ENCODE data around the gene PNPLA8. TPM values are rescaled to one million over a fixed set of nuclear protein-coding genes. Genes with fewer than 3 reads are reported as not detected.
A peak's percentile ranks its signal among the peaks of the same experiment; 100 is the strongest.
"Not testable (repeated sequence)": the region's sequence is repeated elsewhere in the genome, so short reads cannot be mapped to it uniquely, and the experiment has no call there.

The PNPLA8 gene
- polyA plus RNA-seq, 4 donors = 37.5 to 48.4 (median 44.1) TPM

DNA sequence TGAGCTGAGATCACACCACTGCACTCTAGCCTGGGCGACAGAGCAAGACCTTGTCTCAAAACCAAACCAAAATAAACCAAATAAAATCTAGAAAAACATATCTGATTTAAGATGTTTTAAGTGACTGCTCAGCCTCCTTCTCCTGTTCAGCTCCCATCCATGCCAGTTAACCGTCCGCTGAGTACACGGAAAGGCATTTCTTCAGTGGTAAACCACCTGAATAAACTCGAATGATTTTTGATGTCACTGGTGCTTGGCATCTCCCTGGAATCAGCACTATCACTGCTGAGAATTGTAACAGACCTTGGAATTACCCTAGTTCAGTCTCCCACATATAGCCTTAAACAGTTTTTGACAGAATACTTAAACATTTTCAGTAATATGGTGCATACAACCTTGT is 45.6 kb downstream of the PNPLA8 start:
- DNase-seq (ENCODE audit: low read depth in 4 of 4, low spot score in 3 of 4) = no peak

DNA sequence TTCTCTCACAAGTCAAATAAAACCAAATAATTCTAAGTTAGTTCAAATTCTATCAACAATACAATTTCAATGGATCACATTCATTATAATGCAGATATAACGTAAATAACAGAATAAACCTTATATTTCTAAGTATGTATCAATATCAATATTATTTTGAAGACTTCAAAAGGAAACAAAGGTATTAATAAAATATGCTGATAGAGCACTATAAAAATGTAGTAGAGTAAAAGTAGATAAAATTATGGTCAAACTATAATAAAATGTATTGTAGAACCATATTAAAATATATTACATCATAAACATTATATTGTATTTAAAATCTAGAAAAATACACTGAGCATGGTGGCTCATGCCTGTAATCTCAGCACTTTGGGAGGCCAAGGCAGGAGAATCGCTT is 46.2 kb downstream of the PNPLA8 start:
- no peak for DNase-seq (ENCODE audit: low read depth in 4 of 4, low spot score in 3 of 4)

DNA sequence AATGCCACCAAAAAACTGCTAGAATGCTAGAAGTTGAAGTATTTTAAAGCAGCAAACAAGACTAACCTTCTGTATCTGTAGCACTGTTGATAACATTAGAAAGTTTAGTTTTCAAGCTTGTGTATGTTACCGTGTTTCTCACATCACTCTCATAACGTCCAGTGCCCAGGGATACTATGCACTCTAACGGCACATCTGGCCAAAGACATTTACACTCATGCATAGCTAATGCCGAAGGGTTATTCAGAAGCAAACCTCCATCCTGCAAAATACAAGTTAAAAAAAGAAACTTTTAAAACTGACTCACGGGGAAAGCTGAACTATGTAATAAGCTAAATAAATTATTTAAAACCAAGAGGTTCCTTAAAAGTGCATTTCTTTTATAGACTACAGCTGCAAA is 46.8 kb downstream of the PNPLA8 start:
- no peak for DNase-seq (ENCODE audit: low read depth in 4 of 4, low spot score in 3 of 4)

DNA sequence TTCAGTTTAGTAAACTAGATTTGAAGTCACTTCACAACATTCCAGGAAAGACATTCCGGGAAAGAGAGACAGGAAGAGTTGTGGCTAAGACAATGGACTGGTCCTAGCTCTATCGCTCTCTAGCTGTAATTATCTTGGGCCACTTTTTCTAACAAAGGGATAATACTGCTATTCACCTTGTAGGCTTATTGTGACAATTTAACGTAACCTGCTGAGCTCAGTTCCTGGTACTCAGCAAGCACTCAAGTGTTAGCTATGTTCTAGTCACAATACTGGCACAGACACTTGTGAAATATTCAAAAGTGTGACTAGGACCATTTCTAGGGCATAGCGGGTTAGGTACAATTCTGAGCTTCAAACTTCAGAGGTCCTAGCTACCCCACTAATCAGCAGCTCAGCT is 57.7 kb downstream of the PNPLA8 start:
- DNase-seq (ENCODE audit: low read depth in 4 of 4, low spot score in 3 of 4) = no peak

DNA sequence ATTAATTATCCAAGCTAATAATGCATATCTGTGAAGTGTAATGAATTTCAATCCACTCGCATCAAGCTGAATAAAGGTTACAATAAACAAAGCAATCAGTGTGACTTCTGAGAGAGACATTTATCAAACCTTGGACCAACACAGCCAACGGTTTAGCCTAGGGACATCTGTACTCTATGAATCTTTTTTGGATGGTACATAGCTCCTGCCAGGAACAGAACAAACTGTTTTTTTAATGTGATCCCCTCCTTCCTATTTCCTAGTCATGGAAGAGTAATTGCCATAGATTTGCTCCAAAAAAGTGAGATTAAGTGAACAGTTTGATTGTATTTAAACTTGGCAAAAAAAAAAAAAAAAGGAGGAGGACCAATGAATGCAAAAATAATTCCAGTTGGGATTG is 58.5 kb downstream of the PNPLA8 start:
- no peak for DNase-seq (ENCODE audit: low read depth in 4 of 4, low spot score in 3 of 4)

DNA sequence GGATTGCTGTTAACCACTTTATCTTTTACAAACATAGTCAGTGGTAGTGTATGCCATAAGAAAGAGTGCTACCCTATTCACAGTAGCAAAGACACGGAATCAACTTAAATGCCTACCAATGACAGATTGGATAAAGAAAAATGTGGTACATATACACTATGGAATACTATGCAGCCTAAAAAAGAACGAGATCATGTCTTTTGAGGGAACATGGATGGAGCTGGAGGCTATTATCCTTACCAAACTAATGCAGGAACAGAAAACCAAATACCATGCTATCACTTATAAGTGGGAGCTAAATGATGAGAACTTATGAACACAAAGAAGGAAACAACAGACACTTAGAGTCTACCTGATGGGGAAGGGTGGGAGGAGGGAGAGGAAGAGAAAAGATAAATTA is 59.6 kb downstream of the PNPLA8 start:
- not testable (repeated sequence) for DNase-seq (ENCODE audit: low read depth in 4 of 4, low spot score in 3 of 4)

DNA sequence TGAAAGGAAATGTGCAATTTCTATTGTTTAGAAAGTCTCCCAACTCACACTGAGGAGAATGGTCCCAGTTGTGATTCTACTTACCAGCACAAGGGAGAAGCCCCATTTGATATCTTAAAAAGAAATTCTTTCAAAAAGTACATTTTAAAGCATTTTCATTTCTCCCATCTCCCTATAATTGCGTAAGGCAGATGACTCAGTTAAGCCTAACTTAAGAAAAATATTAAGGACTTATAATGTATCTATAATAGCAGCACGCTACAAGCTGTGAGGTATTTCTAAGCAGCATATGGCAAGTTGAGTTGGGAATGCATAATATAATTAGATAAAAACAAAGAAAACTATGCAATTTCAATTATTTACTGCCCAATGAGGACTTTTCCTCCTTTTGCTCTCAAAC is 61.2 kb downstream of the PNPLA8 start:
- no peak for DNase-seq (ENCODE audit: low read depth in 4 of 4, low spot score in 3 of 4)

DNA sequence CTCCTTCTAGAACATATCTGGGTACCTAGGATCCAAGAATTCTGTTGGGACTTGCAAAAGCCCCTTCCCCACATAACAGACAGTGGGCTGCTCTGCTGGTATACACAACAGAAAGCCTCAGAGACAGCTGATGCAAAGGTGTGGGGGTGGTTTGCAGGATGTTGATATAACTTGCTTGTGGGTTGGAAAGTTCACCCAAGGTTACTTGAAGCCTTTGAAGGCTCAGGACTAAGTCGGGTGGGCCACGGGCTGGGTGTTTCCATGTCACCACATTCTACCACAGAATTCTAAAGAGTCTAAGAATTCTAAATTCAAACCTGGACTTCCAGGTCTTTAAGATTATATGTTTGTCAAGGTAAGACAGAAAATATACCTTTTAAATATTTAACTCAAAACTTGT is 62.3 kb downstream of the PNPLA8 start:
- DNase-seq (ENCODE audit: low read depth in 4 of 4, low spot score in 3 of 4) = no peak

DNA sequence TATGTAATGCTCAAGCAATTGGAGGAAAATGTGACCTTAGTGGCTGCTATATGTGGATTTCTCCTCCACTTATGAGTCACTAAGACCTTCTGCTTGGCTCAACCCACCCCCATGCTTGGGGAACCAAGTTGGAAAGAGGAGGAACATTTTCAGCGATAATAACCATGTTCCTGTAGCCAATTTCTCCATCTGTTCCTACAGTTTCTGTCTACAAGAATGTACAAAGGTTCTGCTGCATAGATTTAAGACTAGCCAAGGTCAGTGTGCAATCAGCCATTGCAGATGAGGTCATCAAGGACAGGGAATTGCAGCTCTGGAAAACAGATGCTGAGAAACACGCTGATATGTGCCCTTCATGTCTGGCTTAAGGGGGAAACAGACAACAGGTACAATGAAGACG is 64.1 kb downstream of the PNPLA8 start:
- DNase-seq (ENCODE audit: low read depth in 4 of 4, low spot score in 3 of 4) = no peak

DNA sequence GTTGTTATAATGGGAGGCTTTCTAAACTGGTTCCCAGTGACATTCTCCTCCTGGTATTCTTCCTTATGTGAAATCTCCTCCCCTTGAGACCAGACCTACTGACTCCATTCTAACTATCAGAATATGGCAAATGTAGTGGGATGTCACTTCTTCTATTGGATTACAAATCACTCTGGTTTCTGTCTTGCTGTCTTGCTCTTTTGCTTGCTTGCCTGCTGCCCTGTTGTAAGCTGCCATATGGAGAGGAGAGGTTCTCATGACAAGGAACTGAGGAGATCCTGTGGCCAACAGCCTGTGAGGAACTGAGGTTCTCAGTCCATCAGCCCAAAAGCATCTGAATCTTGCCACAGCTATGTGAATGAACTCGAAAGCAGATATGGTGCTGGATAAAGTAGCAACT is 65.0 kb downstream of the PNPLA8 start:
- DNase-seq (ENCODE audit: low read depth in 4 of 4, low spot score in 3 of 4) = no peak

DNA sequence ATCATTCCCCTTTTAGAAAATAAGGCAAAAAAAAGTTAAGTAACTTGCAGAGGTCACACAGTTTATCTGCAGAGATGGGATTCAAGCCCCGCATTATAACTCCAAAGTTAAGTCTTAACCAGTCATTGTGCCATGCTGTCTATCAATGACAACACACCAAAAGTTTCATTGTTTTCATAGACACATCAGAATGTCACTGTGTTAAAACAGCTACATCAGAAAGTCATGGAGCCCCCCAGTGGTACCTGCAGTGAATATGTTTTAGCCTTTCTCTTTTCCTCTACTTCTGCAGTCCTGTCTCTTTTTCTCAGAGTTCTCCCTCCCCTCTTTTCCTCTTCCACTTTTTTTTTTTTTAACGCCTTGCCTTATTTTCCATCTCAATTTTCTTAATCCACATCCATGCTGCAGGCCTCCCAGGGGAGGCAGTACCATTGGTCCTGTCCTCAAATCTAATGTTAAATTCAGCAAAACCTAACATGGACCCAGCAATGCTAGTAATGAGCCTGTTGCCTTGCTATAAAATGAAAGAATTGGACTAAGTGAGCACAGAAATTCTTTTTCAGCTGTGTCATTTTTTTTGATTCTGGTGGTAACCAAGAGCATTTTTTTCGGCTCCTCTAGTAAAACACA is 65.9 kb downstream of the PNPLA8 start:
- no peak for DNase-seq (ENCODE audit: low read depth in 4 of 4, low spot score in 3 of 4)

DNA sequence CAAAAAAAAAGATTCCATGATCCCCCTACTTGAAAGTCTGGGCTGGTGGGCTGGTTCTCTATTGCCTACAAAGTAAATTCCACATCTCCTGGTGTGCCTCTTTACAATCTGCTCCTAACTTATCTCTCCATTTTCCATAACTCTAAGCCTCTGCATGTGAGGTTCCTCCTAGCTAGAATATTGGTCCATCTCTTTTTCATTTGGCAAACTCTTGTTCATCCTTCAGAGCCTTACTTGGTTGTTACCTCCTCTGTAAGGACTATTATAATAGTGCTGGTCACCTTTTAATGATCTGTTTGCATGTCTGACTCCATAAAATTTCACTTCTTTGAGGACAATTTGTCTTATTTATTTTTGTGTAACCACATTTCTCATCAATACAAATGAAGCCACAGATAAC is 68.1 kb downstream of the PNPLA8 start:
- DNase-seq (ENCODE audit: low read depth in 4 of 4, low spot score in 3 of 4) = no peak

DNA sequence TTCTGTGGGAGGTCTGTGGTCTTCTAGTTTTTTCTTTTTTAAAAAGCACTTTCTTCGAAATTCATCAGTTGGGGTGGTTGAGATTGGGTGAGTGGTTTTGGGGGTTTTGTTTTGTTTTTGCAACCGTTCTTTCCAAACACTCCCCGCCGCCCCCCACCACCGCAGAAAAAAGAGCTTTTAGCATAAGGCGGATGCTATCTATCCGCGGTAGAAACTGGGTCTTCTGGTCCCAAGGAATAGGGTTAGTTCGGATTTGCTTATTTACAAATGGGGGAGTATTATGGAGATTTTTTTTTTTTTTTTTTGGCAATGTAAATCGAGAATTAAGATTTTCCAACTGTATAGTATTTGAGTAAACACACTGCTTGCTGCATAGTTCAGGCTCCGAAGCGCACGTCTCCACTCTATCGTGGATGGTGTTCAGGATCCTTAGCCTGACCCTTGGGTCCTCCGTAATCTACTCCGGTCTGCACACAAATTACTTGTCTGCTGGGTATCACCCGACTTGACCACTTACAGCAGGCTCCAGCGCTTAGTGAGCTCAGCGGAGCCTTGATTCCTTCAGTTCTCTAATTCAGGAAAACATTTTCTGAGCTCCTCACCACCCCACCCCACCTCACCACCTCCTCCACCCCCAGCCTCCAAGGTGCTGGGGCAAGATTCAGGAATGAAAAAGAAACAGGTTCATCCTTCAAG is 68.9 kb downstream of the PNPLA8 start:
- DNase-seq (ENCODE audit: low read depth in 4 of 4, low spot score in 3 of 4) = no peak

DNA sequence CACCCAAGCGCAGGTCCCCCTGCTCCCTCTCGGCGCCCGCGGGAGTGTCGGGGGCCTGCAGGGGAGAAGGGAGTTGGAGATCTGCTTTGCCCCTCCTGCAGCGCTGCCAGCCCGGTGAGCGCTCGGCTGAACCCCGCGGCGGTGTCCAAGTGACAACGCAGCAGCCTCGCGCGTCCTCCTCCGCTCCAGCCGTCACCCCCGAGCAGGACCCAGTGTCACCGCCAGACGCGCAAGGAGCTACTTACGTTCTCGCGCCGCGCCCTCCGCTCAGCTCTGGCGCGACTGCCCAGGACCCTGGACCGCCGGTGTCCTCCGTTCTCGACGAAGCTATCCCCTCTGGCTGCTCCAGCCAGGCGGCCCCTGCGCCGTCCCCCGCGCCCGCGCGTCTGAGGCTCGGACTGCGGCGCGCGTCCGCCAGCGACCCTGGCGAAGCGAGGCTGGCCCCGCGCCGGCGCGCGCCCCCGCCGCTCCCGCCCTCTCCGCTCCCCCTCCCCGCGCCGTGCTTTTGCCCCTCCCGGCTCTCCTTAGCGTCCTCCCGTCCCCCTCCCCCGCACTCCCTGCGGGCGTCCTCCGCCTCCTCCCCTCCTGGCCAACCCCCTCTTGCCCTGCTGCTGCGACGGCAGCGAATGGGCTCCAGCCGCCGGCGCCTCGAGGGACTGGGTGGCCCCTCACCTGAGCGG is 69.8 kb downstream of the PNPLA8 start, which contains the start of gene NRCAM:
TSS of gene NRCAM (minus strand) at position 439 of the 680 bp plus-strand sequence. CDS start 216,372 bp downstream, outside the sequence.
- DNase-seq (ENCODE audit: low read depth in 4 of 4, low spot score in 3 of 4) = peak; percentile 36 to 69 (median 54)

DNA sequence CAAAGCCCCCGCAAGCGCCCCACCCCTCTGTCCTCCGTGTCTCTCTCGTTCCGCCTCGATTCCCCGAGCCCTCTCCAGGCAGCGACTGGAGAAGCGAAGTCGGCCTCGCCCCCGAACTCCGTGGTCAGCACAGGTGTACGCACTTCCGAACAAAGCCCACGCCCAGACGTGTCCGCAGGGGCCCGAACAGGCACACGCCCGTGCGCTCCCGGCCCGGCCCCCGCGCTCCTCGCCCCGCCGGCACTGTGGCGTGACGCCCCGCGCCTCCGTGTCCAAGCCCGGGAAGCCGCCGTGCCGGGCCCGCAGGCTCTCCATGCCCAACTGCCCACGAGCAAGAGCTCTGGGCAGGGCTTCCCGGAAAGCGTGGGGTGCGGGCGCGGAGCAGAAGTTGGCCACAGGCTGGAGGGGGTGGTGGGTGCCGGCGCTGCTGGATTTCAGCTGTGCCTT is 70.4 kb downstream of the PNPLA8 start:
- peak in 2 of 4 donors; percentile 14 to 37 for DNase-seq (ENCODE audit: low read depth in 4 of 4, low spot score in 3 of 4)

DNA sequence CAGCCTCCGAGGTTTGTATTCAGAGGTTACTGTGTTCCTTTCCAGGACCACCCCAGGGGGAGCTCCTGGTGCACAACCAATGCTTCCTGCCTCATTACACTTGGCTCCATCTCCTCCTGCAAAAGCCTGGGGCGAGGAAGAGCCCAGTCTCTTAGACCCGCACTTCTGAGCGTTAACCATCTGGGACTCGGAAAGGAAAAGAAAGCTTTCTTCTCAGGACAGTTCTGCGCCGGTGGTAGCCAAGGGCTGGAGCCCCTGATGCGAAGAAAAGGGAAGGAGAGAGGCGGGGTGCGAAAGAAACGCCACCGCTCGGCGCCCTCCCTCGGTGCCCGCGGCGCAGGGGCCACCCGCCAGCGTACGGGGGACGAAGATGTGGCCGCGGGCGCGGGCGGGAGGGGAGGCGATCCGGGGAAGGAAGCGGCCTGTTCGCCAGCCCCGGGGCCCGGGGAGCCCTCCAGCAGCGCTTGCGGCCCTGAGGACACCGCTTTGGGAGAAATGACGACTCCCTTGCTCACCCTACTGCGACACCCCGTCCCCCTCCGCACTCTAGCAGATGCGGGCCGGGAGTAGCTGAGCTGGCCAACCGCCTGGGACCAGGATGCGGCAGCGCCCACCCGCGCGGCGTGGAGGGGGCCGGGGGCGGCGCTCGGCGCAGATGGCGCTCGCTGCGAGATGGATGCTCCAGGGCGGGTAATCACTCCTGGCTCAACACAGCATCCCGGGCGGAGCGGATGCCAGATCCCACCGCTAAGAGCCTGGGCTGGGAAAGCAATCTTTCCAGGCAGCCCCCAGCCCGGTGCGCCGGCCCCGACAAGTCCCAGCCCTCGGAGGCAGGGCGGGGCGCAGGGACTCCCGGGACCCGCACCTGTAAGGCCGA is 71.0 kb downstream of the PNPLA8 start:
- DNase-seq (ENCODE audit: low read depth in 4 of 4, low spot score in 3 of 4) = peak in 2 of 4 donors; percentile 16 to 25

DNA sequence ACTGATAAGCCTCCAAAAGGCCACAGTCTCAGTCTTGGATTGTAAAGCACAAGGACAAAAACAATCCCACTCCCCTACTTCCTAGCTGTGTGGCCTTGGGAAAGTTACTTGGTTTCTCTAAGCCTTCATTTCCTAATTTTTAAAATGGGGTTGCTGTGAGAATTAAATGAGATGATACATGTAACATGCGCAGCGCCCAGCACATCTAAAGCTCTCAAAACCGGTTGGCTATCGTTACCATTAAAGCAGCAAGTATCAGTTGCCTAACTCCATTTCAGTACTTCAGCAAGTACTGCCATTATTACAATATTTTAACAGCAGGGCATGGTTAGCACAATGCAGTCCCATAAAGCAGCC is 71.6 kb downstream of the PNPLA8 start:
- DNase-seq (ENCODE audit: low read depth in 4 of 4, low spot score in 3 of 4) = no peak

DNA sequence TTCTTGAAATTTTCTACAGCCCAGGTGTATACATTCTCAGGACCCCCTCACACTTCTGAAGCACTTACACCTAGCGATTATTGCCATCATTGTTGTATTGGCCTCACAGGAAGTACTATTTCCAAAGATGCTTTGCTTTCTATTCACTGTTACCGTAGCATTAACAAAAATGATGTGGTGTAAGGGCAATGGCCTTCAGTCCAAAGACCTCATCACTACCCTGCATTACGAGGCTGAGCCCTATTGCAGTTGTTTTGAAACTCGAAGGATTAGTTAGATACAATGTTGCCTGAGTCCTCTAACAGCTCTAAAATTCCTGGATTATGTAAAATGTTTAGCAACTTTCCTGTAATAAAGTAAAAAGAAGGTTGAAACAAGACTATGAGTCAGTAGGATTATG is 72.6 kb downstream of the PNPLA8 start:
- no peak for DNase-seq (ENCODE audit: low read depth in 4 of 4, low spot score in 3 of 4)

DNA sequence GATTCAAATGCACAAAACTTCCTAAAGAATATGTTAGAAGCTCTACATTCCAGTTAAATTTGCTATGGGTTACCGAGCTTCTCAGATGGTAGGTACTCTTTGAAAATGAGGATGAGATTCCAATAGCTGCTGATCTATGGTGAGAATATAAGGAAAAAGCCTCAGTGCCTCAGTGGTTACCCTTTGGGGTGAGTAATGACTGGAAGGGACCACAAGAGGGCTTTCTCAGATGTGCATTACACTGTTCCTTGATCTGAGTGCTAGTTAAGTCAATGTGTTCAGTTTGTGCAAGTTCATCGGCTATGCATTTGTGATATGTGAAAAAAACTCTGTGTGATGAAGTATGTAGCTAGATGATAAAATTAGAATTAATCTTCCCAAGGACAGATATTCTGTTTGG is 73.2 kb downstream of the PNPLA8 start:
- no peak for DNase-seq (ENCODE audit: low read depth in 4 of 4, low spot score in 3 of 4)

DNA sequence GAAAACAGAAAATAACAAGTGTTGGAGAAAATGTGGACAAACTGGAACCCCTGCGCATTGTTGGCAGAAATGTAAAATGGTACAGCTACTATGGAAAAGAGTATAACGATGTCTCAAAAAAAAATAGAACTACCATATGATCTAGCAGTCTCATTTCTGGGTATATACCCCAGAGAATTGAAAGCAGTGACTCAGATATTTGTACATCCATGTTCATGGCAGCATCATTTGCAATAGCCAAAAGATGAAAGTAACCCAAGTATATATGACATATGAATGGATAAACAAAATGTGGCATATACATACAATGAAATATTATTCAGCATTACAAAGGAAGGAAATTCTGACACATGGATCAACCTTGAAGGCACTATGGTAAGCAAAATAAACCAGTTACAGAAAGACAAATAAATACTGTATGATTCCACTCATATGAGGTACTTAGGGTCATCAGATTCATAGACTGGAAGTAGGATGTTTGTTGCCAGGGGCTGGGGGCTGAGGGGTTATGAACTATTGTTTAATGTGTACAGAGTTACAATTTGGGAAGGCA is 74.6 kb downstream of the PNPLA8 start:
- no peak for DNase-seq (ENCODE audit: low read depth in 4 of 4, low spot score in 3 of 4)

DNA sequence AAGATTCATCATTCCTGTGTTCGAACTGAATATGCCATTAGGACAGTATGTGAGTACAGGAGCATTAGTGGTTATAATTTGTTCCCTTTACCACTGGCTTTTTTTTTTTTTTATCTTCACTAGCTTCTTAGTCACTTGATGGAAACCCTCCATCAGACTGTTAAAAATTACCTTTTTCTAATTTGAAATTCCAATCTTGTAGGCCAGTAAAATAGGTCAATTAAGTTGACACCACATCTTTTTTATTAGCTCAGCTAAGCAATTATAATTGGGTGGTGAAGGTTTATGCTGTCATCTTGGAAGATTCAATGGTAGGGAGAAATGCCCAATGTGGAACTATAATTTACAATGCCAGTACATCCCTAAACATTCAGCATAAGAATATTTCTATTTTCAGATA is 75.8 kb downstream of the PNPLA8 start:
- DNase-seq (ENCODE audit: low read depth in 4 of 4, low spot score in 3 of 4) = no peak

All from right renal pelvis (tissue), 4 donors.